ENCODE data around the gene TRIO.

Gene TRIO

DNA sequence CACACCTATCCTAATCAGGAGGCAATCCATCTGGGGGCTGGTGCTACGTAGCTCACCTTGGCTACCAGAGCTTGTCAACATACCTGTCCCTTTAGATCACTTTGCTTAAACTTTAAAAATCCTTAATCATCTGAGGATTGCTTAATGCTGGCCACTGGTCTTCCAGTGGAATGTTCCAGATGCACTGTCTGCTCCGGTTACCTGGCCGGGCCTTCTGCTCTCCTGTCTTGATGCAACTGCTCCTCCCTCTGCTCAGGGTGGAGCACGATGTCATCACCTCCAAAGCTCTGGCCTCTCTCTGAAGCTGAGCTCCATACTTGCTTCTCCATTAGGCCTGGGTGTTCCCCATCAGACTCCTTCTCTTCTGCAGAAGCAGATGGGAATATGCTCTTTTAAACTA, 331.9 kb downstream of the TRIO start:
- DNase-seq = no peak

DNA sequence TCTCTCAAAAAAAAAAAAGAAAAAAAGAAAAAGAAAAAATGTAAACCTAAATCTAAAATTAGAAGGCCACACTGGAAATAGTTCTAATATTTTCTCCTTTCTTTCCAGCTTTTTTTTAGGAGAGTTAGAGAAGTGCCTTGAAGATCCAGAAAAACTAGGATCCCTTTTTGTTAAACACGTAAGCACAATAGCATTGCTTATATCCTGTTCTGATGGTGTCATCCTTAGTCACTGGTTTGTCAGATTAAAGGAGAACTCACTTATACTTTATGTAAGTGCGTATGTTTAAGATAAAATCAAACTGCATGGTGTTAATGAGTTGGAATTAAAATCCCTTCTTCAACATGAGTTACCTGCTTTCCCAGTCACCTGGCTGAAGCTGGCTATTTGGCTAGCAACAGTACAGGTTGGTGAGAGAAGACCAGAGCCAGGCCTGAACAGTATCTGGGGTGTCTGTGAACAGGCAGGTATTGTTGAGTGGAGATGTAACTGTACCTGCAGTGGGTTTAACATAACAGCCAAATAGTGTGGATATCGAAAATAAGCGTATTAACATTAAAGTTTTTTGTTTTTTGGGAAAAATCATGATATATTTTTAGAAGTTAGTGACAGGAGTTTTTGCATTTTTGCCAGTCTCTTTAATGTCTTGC, 333.8 kb downstream of the TRIO start:
- no peak for DNase-seq

DNA sequence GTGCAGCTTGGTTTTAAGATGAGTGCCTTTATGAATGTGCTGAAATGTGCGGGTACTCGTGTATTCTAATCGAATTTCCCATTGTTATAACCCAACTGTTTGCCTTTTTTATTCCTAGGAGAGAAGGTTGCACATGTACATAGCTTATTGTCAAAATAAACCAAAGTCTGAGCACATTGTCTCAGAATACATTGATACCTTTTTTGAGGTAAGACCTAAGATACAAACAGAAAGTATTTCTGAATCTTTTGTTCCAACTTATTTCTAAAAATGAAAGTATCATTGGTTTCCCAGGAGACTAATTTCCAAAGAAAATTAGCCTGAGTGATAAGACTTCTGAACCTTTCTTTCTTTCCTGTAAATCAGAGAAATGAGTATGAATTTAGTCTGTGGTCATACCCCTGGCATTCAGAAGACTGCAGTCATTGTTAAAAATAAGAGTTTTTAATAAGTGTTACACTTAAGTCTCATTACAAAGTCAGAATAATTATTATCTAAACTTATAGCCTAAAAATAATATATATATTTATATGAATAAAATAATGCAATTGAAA, 336.1 kb downstream of the TRIO start:
- no peak for DNase-seq

DNA sequence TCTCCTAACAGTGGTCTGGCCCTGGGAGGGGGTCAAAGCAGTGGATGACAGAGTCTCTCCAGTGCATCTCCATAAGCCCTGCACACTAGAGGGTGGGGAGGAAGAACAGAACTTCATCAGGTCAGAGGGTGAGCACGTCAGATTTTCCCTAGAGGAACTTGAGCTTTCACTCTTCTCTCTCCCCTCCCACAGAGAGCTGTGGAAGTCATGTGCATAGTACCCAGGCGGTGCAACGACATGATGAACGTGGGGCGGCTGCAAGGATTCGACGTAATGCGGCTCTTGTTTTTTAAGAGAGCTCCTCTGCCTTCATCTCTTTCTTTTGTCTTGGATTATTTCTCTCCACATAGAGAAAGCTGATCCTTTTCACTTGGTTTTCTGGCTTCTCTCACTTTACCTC, 338.2 kb downstream of the TRIO start:
- no peak for DNase-seq

DNA sequence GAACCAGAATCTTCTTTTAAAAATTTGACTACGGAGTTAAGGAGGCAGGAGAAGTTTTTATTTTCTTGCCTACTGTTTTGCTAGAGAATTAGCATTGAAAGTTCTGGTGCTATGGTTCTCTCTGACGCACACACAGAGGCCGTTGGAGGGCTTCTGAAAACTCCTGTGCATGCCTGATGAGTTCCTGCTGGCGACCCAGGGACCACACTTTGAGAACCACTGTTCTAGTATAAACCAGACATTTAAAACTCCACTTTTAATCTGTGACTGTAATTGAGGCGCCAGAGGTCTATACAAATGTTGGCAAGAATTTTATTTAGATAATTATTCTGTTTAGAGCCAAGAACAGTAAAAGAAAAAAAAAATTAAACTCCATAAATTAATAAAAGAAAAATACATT, 338.9 kb downstream of the TRIO start:
- no peak for DNase-seq

DNA sequence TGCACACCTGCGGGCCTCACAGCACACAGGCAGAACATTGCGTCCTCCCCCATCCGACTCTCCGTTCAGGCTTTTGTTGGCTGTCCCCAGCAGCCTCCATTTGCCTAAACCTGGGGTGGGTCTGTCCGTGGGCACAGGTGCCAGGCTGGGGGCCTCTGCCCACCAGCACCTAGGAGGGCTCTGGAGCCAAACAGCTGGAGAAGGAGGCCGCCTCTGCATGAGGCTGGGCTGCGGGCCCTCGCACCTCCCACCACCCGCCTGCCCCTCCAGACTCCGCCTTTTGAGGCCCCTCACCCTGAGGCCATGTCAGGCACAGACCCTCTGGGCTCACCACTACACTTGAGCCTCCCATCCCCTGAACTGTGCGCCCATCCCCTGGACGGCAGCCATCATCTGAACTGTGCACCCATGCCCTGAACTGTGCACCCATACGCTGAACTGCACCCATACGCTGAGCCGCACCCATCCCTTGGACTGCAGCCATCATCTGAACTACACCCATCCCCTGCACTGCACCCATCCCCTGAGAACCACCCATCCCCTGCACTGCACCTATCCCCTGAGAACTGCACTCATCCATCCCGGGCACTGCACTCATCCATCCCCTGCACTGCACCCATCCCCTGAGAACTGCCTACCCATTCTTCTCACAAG, 340.5 kb downstream of the TRIO start:
- DNase-seq = no peak

DNA sequence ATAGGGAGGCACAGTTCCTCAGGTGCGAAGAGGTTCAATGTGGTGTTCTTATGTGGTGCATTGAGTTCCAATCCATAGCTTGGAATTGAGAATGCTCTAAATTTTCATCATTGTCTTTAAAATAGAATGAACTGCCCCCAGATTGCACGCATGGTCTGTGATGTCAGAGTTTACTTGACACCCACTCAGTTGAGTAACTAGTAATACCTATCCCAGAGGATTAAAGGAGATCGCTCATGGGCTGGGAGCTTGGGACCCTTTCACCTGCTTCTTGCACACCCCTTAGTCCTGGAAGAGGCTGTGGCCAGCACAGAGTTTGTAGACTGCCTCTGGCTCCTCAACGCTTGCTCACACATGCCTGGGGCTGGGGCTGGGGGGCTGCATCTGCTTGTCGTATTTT, 343.3 kb downstream of the TRIO start:
- DNase-seq = no peak

DNA sequence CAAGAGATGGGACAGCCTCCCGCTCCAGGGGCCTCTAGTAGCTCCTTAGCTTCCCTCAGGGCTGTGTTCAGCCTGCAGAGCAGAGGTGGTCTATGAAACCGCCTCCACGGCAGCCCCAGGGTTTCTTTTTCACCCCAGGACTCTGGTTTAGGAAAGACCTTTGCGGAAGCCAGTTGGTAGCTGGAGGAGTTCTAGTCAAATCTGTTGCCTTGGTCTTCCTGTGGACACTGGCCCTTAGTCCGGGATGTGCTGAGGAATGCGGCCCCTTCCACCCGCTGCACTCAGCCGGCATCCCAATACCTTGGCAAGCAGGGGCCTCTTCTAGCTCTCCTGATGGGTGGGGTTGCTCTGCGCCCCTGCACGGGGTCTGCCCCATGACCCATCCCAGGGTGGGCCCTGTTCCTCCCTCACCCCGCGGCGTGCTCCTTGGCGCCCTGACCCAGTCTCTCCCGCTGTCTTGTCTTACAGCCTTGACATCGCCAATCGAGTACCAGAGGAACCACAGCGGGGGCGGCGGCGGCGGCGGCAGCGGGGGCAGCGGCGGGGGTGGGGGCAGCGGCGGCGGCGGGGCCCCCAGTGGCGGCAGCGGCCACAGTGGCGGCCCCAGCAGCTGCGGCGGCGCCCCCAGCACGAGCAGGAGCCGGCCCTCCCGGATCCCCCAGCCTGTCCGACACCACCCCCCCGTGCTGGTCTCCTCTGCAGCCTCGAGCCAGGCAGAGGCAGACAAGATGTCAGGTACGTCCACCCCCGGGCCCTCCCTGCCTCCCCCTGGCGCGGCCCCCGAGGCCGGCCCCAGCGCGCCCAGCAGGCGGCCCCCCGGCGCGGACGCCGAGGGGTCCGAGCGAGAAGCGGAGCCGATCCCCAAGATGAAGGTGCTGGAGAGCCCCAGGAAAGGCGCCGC, 344.1 kb downstream of the TRIO start:
- DNase-seq = no peak

DNA sequence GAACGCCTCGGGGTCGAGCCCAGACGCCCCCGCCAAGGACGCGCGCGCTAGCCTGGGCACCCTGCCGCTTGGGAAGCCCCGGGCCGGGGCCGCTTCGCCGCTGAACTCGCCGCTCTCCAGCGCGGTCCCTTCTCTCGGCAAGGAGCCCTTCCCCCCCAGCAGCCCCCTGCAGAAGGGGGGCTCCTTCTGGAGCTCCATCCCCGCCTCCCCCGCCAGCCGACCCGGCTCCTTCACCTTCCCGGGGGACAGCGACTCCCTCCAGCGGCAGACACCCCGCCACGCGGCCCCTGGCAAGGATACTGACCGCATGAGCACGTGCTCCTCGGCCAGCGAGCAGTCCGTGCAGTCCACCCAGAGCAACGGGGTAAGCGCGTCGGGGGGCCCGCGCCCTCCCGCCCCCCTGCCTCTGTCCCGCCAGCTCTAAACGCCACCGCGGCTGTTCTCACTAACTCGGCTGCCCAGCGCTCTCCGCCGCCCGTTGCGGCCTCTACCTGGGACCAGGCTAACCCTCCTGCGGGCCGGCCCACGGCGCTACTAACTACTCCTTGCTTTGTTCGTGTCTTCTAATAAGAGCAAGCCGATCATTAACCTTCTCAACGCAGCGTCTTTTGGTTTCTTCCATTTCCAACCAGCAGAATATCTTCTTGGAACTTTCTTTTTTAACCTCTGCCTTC, 344.9 kb downstream of the TRIO start:
- DNase-seq = no peak

DNA sequence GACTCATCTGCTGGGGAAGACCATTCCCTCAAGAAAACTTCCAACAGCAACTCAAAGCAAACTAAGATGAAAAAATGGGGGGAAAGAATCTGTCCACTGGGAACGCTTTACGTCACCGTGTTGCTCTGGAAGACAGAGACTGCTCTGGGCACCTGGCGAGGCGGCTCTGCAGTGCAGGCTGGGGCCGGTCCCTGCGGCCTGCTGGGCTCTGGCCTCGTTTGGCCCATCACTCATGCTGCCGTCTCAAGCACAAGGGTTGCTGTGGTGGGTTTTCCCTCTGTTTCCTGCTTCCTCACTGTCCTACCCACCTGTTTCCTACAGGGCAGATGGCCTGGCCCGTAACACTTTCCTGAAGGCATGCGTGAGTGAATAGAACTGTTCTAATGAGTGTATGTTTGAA, 345.6 kb downstream of the TRIO start:
- DNase-seq = no peak

DNA sequence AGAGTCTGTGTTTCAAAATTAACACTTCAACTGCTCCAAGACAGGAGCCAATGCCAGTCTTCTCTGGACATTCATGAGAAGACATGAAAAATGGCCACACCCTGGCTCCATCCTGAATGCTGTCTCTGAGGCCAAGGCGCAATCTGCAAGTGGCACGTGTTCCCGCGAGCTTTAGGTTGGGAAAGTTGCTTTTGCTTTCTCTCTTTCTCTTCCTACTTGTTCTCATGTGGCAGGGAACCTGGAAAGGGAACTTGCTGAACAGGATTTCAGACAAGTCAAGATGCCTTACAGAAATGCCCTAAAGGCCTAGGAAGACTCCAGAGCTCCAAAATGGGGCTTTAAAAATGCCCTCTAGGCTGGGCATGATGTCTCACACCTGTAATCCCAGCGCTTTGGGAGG, 346.5 kb downstream of the TRIO start:
- DNase-seq = no peak

DNA sequence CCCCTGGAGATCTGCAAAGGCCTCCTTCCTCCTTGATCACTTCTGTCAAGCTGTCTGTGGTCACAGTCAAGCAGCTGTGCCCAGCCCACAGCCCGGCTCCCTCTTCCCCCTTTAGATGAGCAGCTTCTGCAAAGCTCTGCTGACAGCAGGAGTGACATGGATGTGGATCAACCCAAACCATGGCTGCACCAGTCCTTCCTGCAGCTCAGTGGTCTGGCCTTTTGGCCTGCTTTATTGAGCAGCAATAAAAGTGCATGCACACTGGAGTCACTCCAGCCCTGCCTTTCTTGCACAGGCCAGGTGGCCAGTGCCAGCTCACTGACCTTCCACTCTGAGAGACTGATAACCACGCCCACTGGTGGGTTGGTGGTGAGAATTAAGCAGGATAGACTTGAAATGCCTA, 347.2 kb downstream of the TRIO start:
- no peak for DNase-seq

DNA sequence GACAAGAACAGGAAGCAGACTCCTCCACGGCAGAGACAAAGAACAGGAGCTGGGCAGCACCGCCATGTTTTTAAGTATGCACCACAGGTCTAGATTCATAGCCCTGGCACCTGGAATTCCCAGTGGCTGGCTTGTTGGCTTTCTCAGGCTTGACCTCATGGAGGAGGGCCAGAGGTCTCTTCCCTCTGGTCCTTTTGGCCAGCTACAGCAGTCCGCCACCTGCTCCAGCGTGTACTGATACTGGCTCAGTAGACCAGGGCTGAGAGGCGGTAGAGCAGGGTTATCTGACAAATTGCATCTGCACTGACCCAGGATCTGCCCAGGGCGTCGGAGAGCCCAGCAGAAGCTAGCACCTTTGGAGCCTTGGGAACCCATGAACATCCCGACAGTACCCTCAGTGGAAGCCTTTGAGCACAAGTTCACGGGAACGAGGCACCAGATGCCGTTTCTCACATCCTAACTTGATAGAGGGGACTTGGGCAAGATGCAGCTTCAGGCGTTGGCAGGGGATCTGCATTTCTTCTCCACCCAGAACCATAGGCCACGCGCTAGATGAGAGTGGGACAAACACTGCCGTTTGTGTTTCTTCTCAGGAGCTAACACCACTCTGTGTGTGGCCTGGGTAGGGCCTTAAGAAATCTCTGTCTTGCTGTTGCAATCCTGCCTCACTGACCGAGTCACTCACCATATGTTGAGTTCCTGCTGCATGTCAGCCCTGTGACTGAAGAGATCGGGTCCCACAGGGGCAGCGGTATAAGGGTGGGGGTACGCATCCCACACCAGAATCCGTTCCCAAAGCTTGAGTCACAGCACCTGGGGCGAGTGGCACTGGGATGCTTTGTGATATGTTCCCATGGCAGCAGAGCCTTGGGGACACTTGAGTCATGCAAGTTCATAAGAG, 348.1 kb downstream of the TRIO start:
- DNase-seq = no peak

DNA sequence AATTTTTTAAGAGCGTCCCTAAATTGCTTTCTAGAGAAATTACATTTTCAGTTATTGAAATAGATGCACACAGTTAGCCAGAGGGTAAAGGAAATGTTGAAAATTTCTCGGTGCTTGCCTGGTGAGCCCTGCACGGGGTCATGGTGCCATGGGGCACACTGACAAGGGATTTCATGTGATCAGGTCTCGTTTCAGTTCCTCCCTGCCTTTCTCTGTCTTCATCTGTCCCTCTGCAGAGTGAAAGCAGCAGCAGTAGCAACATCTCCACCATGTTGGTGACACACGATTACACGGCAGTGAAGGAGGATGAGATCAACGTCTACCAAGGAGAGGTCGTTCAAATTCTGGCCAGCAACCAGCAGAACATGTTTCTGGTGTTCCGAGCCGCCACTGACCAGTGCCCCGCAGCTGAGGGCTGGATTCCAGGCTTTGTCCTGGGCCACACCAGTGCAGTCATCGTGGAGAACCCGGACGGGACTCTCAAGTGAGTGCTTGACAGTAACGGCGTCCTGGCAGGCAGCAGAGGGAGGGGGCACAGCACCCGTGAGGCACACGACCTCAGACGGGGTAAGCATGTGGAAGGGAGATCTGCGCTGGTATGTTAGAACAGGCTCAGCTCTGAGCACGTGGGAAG, 349.3 kb downstream of the TRIO start:
- no peak for DNase-seq

DNA sequence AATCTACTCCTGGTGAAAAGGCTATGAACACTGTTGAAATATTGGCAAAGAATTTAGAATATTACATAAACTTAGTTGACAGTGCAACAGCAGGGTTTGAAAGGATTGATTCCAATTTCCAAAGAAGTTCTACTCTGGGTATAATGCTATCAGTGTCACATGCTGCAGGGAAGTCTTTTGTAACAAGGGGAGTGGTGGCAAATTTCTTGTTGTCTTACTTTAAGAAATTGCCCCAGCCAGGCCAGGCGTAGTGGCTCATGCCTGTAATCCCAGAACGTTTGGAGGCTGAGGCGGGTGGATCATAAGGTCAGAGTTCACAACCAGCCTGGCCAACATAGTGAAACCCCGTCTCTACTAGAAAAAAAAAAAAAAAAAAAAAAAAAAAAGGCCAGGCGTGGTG, 352.2 kb downstream of the TRIO start:
- DNase-seq = no peak

DNA sequence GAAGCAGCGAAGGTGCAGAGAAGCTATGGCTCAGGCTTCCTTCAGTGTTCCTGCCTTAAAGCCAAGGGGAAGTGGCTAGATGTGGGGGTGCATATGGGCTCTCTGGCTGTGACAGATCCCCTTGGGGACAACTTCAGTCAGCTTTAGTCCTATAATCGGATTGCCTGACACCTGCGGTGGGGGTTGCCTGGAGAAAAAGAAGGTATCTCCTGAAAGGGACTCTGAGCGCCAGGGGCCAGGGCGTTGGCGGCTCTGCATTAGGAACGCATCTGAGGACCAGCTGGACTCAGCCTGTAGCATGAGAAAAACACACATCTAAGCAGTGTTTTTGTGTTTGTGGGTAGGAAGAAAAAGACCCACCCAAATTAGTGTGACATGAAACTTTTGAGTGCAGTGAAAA, 354.2 kb downstream of the TRIO start:
- no peak for DNase-seq

DNA sequence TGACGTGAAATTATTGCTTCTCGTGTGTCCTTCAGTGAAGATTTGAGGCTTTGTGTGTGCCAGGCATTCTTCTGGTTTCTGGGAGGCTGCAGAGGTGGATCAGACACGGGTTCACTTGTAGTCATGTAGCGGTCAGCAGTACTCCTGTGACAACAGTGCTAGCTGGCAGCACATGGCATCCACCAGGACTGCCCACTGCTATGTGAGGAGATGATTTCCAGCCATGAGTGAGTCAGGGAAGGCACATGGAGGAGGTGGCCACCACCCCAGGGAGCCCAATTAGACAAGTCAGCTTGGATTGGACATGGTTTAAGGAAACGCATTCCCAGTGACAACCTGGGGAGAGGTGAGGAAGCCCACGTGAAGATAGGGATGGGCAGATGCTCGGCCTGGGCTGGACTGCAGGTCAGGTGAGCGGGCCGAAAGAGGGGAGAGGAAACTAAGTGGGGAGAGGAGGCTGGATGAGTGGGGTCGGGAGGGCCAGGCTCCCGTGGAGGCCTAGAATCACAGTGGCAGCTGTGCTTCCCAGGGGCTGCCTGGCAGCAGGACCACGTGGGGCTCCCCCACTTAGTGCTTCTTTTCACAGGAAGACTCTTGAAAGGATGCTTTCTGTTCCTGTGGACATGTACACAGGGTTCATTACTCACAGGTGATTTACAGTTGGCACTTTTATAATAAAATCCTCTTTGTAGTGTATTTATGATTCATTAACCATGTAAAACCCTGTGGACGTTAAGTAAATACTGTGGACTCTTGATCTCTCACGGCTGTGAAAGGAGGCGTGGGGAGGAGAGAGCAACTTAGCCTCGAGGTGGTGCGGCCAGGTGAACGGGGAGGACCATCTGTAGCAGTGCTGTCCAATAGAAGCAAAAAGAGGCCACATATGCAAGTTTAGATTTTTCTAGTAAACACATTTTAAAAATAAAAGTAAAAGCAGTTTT, 358.5 kb downstream of the TRIO start:
- no peak for DNase-seq

DNA sequence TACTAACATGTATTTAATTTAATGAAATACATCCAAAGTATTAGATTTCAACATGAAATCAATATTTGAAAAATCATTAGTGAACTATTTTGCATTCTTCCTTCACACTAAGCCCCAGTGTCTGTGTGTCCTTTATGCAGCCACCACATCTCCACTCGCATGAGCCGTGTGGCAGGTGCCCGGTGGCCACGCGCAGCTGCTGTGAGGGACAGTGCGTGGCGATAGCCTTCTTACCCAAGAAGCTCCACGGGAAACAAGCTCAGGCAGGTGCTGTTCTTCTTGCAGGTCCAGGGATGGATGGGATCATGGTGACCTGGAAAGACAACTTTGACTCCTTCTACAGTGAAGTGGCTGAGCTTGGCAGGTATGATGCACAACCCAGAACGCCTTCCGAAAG, 359.1 kb downstream of the TRIO start:
- no peak for DNase-seq

DNA sequence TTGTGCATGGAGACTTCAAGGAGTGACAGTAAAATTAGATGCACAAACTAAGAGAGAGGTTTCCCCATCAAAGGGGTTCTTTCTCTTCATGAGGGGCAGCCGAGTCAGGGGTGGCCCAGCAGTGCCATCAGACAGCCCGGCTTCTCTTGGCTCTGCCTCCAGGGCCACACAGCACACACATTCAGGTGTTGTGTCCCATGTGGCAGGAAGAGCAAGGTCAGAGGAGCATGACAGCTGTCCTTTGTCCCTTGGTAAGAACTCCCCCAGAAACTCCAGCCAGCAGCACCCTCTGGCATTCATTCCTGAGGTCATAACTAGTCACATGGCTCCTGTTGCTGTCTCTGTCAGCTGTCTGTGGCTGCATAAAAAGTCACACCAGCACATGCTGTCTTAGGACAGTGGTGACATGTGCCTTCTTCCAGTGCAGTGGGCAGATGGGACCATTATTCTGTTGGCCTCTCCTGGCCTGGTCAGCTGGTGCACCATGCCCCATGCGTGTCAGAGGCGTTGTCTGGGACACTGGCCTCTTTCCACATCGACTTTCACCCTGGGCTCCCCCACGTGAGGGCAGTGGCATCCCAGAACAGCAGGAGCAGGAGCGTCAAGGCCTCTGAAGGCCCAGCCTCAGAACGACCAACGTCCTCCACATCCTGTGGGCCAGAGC, 360.0 kb downstream of the TRIO start:
- DNase-seq = no peak

Data from stimulated activated CD4-positive, alpha-beta T cell treated with anti-CD3 and anti-CD28 coated beads, Interleukin-4, amount 100 ng/mL, for 24 hours (primary cell).